ACC112 (cell line): ENCODE data around the gene SSR2.

ENCODE experiments used
- H2AFZ ChIP-seq: fragments of 200-600 bp; sonication (generic); one replicate; pipeline ENCODE4 v1.6.0; 2017; ENCODE audit warnings: antibody characterized with exemption, low read length; ENCODE audit not compliant: unreplicated experiment
- H3K27ac ChIP-seq: fragments of 200-600 bp; sonication (generic); 2 replicates; pipeline ENCODE4 v1.5.1; 2014; ENCODE audit warnings: low read depth, mild to moderate bottlenecking, antibody characterized with exemption, low read length, moderate library complexity
- H3K27me3 ChIP-seq: fragments of 200-600 bp; sonication (generic); 2 replicates; pipeline ENCODE4 v1.6.1; 2014; ENCODE audit warnings: mild to moderate bottlenecking, antibody characterized with exemption, low read length, moderate library complexity, mixed read lengths; ENCODE audit not compliant: insufficient read depth
- H3K36me3 ChIP-seq: fragments of 200-600 bp; sonication (generic); 2 replicates; pipeline ENCODE4 v1.6.1; 2016; ENCODE audit warnings: mild to moderate bottlenecking, antibody characterized with exemption, low read length, moderate library complexity, mixed read lengths; ENCODE audit not compliant: insufficient read depth
- H3K4me1 ChIP-seq: fragments of 200-600 bp; sonication (generic); one replicate; pipeline ENCODE4 v1.6.1; 2016; ENCODE audit warnings: low read length, mixed read lengths; ENCODE audit not compliant: insufficient read depth, unreplicated experiment, control insufficient read depth
- H3K4me3 ChIP-seq: fragments of 200-600 bp; sonication (generic); 2 replicates; pipeline ENCODE4 v1.5.1; 2014; ENCODE audit warnings: mild to moderate bottlenecking, low read depth, low read length
- H3K79me2 ChIP-seq: fragments of 200-600 bp; sonication (generic); one replicate; pipeline ENCODE4 v1.6.0; 2016; ENCODE audit warnings: low read length; ENCODE audit not compliant: control insufficient read depth, unreplicated experiment, insufficient read depth

SSR2 gene

GRCh38 chr1:156020293-156021092, at the start of gene SSR2:
Gene SSR2, minus strand, starts transcription at chr1:156020951. Its CDS starts 784 bp downstream, at chr1:156020167.
- Histone ChIP-seq H3K79me2 (peaks cover 20% of the 10 kb centered on the region), H3K27ac (no peak within 1 kb of the TSS)

GRCh38 chr1:156070548-156070947, 49.8 kb upstream of the SSR2 start:
- H3K27me3 ChIP-seq: no peaks in the 10 kb centered on the region
- no peak overlapping the region for H2AFZ ChIP-seq
- no peaks in the 10 kb centered on the region for H3K79me2 ChIP-seq
- H3K4me3 ChIP-seq: no peak overlapping the region
- no peak overlapping the region for H3K27ac ChIP-seq
- no peaks in the 10 kb centered on the region for H3K36me3 ChIP-seq
- H3K4me1 ChIP-seq: no peaks in the 10 kb centered on the region

More at GRCh38 chr1:156020293-156021092, at the start of gene SSR2:
- Histone ChIP-seq H2AFZ (peak within 1 kb of the TSS; percentile 98), H3K27me3 (no peaks in the 10 kb centered on the region), H3K4me3 (peak within 1 kb of the TSS; percentile 93), H3K36me3 (peaks cover 10% of the 10 kb centered on the region), H3K4me1 (peaks cover 4% of the 10 kb centered on the region)

- Histone ChIP-seq H2AFZ (no peak overlapping the region), H3K79me2 (no peaks in the 10 kb centered on the region), H3K27ac (no peak overlapping the region), H3K27me3 (no peaks in the 10 kb centered on the region), H3K4me3 (no peak overlapping the region), H3K4me1 (no peaks in the 10 kb centered on the region), H3K36me3 (no peaks in the 10 kb centered on the region)
Observed at GRCh38 chr1:156069490-156070455, 49.0 kb upstream of the SSR2 start.

GRCh38 chr1:156067262-156067661, 46.5 kb upstream of the SSR2 start:
- Histone ChIP-seq H3K79me2 (no peaks in the 10 kb centered on the region), H3K36me3 (no peaks in the 10 kb centered on the region), H2AFZ (no peak overlapping the region), H3K27ac (no peak overlapping the region), H3K4me1 (no peaks in the 10 kb centered on the region), H3K4me3 (no peak overlapping the region), H3K27me3 (no peaks in the 10 kb centered on the region)

- Histone ChIP-seq H3K27ac (no peak overlapping the region), H3K79me2 (no peaks in the 10 kb centered on the region), H2AFZ (no peak overlapping the region), H3K27me3 (no peaks in the 10 kb centered on the region), H3K36me3 (no peaks in the 10 kb centered on the region), H3K4me1 (no peaks in the 10 kb centered on the region), H3K4me3 (no peak overlapping the region)
Observed at GRCh38 chr1:156065871-156066270, 45.1 kb upstream of the SSR2 start.

GRCh38 chr1:156065212-156065611, 44.5 kb upstream of the SSR2 start:
- no peaks in the 10 kb centered on the region for H3K36me3 ChIP-seq
- no peak overlapping the region for H3K4me3 ChIP-seq
- H3K79me2 ChIP-seq: no peaks in the 10 kb centered on the region
- no peak overlapping the region for H3K27ac ChIP-seq
- no peaks in the 10 kb centered on the region for H3K27me3 ChIP-seq
- H2AFZ ChIP-seq: no peak overlapping the region
- no peaks in the 10 kb centered on the region for H3K4me1 ChIP-seq

GRCh38 chr1:156064615-156065014, 43.9 kb upstream of the SSR2 start:
- H3K79me2 ChIP-seq: no peaks in the 10 kb centered on the region
- no peaks in the 10 kb centered on the region for H3K27me3 ChIP-seq
- no peak overlapping the region for H3K4me3 ChIP-seq
- H3K4me1 ChIP-seq: no peaks in the 10 kb centered on the region
- H3K36me3 ChIP-seq: no peaks in the 10 kb centered on the region
- no peak overlapping the region for H3K27ac ChIP-seq
- H2AFZ ChIP-seq: no peak overlapping the region

GRCh38 chr1:156063997-156064285, 43.2 kb upstream of the SSR2 start:
- Histone ChIP-seq H3K4me3 (no peak overlapping the region), H3K36me3 (no peaks in the 10 kb centered on the region), H3K27ac (no peak overlapping the region), H3K79me2 (no peaks in the 10 kb centered on the region), H3K4me1 (no peaks in the 10 kb centered on the region), H2AFZ (no peak overlapping the region), H3K27me3 (no peaks in the 10 kb centered on the region)

- H2AFZ ChIP-seq: no peak overlapping the region
- no peak overlapping the region for H3K4me3 ChIP-seq
- H3K36me3 ChIP-seq: no peaks in the 10 kb centered on the region
- H3K79me2 ChIP-seq: no peaks in the 10 kb centered on the region
- no peak overlapping the region for H3K27ac ChIP-seq
- no peaks in the 10 kb centered on the region for H3K4me1 ChIP-seq
- H3K27me3 ChIP-seq: no peaks in the 10 kb centered on the region
Observed at GRCh38 chr1:156062189-156062588, 41.4 kb upstream of the SSR2 start.

GRCh38 chr1:156060937-156061636, 40.3 kb upstream of the SSR2 start, which contains the start of gene RAB25:
Gene RAB25, plus strand, starts transcription at chr1:156061160. Its CDS starts 241 bp downstream, at chr1:156061401.
- Histone ChIP-seq H3K27me3 (no peaks in the 10 kb centered on the region), H3K27ac (no peak within 1 kb of the TSS), H3K79me2 (peaks cover 3% of the 10 kb centered on the region), H3K36me3 (no peaks in the 10 kb centered on the region), H2AFZ (no peak within 1 kb of the TSS), H3K4me3 (no peak within 1 kb of the TSS), H3K4me1 (no peaks in the 10 kb centered on the region)
